ENCODE measurements around the gene CCNE1.

DNA sequence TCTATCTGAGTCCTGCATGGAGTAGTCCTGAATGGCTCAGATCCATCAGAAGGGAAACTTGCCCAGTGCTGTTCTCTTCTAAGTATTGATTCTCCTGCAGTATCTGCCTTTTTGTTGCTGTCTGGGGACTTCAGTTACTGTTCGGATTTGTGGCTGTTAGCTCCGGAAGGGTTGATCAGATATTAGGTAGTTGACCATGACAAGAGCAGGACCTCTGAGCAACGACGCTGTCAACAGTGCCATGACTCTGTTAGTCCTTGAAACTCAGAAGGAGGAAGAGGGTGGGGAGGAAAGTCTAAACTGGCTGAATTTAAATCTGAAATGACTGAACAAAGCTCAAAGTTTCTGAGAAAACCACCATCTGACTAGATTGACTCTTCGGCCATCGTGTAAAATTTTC is 42.2 kb downstream of the CCNE1 start:
- TF ChIP-seq CTCF (optimal IDR thresholded peaks at IDR 0.05 in 1 of 3, IDR thresholded peaks at IDR 0.05 in 1 of 3, conservative IDR thresholded peaks at IDR 0.05 in 1 of 3; ENCODE audit: extremely low read depth in 1 of 3, insufficient read depth in 2 of 3, low read length in 3 of 3) (no peak), EZH2 (IDR thresholded peaks at IDR 0.05; ENCODE audit: low read length) (no peak)

Data from keratinocyte (primary cell).